GM19240 (cell line): ENCODE data around the gene GAN.
"Not testable (repeated sequence)": the region's sequence is repeated elsewhere in the genome, so short reads cannot be mapped to it uniquely, and the experiment has no call there.

Experiments used
- DNase-seq: peaks from one replicate; pipeline ENCODE4 v3.0.0; 2011; ENCODE audit warnings: low spot score; ENCODE audit not compliant: insufficient read length

The GAN gene

DNA sequence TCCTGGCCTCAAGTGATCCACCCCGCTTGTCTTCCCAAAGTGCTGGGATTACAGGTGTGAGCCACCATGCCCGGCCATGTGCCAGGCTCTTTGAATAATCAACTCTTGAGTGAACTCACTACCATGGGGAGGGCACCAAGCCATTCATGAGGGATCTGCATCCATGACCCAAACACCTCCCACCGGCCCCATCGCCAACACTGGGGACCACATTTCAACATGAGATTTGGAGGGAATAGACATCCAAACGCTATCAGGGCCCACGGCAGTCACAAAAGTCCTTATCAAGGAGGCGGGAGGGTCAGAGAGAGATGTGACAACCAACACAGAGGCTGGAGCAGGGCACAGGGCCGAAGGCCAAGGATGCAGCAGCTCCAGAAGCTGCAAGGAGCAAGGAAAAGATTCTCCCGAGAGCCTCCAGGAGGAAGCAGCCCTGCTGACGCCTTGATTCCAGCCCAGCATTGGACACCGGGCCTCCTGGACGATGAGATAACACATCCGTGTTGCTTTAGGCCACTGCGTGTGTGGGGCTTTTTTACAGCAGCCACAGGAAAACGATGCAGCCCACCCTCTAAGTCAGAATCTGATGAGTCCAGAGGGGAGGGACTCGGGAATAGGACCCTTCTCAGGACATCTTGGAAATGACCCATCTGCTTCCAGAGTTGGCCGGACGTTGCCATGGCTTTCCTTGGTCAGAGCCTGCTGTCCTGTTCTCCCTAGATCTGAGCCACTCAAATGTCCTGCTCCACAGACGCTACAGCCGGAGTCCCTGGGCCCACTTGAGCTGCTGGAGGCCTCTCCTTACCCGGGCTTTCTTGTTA lies 82.5 kb downstream of the GAN start:
- DNase-seq: no peak

DNA sequence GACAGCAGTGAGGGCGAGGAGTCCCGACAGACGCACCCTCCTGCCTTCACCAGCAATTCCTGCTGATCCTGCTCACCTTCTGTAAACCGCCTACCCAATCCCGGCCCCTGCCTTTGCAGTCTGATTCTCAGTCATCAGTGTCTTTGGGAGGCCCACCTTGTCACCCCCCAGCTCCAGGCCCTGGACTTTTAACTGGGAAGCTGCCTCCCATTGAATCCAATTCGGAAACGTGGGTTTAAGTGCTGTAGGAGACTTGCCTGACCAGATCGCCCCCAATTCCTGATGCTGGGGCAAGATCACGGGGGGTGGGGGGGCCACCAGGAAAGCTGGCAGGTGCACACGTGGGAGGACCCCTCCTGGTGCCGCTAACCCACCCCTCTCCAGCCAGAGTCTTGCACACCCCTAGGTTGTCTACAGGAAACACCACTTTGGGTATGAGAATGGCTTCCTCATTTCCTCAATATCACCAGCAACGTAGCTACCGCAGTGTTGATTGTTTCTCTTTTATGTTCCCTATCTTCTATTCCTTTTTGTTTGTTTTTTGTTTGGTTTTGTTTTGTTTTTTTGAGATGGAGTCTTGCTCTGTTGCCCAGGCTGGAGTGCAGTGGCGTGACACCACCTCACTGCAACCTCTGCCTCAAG lies 83.2 kb downstream of the GAN start:
- no peak for DNase-seq

- no peak for DNase-seq
These were observed 85.1 kb downstream of the GAN start for GRCh38 chr16:81399909-81400308.

DNA sequence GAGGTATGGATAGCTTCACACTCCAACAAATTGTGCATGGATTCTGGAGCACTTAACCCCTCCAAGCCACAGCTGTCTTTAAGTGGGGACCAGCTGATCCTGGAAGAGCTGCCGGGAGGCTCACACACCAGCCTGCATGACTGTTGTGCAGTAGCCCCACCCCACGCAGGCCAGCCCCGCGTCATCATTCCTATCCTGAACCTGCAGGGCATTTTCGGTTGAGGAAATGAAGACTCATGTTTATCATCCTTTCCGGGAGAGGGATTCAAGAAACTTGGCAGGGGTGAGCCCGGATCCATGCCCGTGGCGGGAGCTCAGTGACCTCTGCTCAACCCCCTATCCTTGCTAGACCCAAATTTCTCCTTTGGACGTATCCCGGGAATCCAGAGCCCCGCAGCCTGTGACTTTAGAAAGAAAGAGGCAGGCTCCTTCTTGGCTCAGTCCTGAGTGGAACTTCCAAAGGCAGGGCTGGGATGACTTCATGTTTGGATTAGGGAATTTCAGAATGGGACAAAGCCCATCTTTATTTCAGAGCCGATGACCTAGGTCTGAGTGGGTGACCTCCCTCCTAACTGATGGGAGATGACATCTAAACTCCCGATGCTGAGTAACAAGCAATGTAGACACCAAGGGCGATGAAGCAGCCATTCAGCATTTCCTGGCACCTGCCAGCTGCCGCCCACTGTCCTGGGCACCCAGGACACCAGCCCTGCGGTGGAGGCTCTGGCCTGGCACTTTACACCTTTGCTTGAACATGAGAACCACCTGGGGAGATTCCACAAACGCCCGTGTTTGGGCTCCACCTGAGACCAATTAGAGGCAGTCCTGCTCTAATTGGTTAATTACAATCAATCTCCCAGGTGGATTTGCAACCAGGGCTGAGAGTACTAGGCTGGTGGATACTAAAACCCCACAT lies 86.5 kb downstream of the GAN start:
- no peak for DNase-seq

- no peak for DNase-seq
These were observed 88.4 kb downstream of the GAN start for GRCh38 chr16:81403208-81403600.

GRCh38 chr16:81403601-81404391 lies 89.0 kb downstream of the GAN start:
- DNase-seq: peak; percentile 92

GRCh38 chr16:81405002-81405401 lies 90.2 kb downstream of the GAN start:
- not testable (repeated sequence) for DNase-seq

DNA sequence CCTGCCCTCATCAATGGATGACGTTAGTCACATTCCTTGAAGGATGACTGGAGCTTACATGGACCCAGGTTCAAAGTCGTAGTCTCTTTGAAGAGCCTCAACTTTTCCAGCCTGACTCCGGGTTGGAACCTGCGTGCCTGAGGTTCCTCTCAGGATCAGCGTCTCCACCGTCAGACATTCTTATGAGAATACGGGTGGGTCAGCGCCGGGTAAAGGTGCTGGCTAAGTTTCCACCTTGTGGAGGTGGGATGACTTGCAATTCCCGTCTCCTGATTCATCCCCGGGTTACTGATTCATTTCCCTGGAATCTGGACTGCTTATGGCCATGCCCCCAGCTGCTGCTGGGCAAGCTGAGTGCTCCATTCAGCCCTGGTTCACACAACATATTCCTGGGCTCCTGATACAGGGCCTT lies 90.9 kb downstream of the GAN start:
- DNase-seq: no peak

DNA sequence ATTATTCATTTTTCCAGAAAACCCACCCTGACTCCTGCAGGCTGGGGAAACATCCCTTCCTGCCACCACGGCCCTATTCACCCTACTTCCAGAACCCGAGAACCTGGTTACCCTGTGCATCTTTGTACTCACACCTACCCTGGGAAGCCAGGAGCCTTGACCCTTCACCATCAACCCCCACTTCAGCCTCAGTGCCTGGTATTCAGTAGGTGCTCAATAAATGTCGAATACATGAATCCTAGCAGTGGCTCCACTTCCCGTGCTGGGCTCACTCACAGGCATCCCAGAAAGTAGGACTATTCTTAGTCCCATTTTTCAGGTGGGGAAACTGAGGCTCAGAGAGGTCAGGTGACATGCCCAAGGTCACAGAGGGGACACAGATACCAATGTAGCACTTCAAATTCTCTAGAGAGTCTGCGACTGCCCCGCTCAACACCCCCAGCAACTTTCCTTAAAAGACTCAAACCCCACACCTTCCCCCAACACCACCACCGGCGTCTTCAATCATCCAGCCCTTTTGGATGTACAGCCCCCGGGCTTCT lies 93.7 kb downstream of the GAN start:
- DNase-seq: no peak

- no peak for DNase-seq
These were observed 94.3 kb downstream of the GAN start for GRCh38 chr16:81409016-81409556.

GRCh38 chr16:81410643-81411293 lies 96.0 kb downstream of the GAN start:
- DNase-seq: no peak

DNA sequence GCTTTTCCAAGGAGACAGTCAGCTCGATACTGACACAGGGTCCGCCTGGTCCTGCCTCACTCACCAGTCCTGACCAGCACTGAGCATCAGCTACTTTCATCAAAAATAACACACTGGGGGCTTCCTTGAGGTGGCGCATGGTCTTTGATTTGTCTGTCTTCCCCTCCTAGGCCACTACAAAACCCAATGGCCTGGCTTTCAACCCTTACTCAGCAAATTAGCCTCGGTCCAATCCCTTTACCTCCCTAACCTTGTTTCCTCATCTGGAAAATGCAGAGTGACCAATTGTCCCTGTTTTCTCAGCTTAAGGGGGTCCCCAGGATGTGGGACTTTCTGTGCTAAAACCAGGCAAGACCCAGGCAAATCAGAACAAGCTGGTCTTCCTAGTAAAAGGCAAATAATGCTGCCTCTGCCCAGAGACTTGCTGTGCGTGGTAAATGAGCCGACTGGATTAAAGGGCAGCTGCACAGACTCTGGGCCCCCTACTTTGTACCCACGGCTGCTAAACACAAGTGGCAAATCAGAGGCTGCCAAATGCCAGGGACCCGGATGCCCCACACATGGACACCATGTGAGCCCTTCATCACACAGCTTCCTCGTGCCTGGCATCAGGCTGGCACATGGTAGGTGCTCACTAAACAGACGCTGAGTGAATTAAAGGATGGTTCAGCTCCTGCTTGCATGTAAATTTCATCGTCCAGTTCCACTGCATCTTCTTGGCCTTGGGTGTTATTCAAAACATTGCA lies 98.7 kb downstream of the GAN start:
- no peak for DNase-seq

DNA sequence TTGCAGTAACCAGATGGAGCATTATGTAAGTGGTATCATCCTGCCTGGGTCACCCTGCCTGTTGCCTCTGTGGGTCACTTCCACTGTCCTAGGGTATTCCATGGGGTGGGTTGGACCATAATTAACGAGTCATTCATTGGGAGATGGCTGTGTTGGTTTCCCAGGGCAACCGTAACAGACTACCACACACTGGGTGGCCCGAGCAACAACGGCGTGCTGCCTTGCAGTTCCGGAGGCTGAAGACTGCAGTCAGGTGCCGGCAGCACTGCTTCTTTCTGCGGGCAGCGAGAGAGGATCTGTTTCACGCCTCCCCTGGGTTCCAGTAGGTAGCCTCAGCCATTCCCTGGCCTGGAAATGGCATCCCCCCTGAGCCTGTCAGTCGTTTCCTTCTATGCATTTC lies 101.0 kb downstream of the GAN start:
- no peak for DNase-seq

DNA sequence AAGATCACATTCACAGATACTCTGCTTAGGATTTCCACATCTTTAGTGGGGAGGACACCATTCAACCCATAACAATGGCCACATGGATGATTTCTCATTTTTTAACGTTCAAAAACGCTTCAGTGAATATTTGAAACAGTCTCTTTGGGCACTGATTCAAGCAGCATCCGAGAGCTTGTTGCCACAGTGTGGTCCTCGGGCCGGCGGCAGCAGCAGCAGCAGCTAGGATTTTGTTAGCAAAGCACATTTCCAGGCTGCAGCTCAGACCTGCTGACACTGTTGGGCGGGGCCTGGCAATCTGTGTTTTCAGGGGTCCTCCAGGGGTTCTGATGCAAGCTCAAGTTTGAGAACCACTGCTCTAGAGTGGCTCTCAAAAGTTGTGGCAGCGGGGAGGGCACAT lies 102.0 kb downstream of the GAN start:
- DNase-seq: no peak

DNA sequence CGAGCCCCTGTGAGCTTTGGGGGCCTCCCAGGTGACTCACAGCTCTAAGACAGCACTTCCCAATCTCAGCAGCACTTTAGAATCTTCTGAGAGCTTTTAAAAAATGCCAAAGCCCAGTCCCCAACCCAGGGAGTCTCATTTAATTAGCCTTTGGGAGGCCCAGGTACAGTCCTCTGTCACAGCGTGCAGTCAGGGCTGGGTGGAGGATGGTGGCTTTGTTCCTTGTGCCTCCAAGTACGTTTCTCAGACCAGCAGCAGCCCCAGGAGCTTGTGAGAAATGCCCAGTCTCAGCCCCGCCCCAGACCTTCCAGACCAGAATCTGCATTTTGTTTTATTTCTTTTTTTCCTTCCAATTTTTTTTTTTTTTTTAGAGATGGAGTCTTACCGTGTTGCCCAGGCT lies 102.4 kb downstream of the GAN start:
- no peak for DNase-seq

GRCh38 chr16:81419806-81420205 lies 105.0 kb downstream of the GAN start:
- no peak for DNase-seq

GRCh38 chr16:81421126-81421525 lies 106.4 kb downstream of the GAN start:
- no peak for DNase-seq

GRCh38 chr16:81421536-81421935 lies 106.8 kb downstream of the GAN start:
- DNase-seq: no peak

DNA sequence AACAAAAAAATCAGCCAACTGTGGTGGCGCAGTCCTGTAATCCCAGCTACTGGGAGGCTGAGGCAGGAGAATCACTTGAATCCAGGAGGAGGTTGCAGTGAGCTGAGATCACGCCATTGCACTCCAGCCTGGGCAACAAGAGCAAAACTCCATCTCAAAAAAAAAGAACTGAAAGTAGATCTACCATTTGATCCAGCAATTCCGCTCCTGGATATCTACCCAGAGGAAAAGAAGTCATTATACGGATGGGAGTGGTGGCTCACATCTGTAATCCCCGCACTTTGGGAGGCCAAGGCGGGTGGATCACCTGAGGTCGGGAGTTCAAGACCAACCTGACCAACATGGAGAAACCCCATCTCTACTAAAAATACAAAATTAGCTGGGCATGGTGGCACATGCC lies 107.4 kb downstream of the GAN start:
- not testable (repeated sequence) for DNase-seq
